RPMI8226 (cell line): ENCODE data around the gene BRME1.
A peak's percentile ranks its signal among the peaks of the same experiment; 100 is the strongest.

Experiments used
- DNase-seq: peaks from one replicate; pipeline ENCODE4 v3.0.0-alpha.2; 2015

The BRME1 gene

DNA sequence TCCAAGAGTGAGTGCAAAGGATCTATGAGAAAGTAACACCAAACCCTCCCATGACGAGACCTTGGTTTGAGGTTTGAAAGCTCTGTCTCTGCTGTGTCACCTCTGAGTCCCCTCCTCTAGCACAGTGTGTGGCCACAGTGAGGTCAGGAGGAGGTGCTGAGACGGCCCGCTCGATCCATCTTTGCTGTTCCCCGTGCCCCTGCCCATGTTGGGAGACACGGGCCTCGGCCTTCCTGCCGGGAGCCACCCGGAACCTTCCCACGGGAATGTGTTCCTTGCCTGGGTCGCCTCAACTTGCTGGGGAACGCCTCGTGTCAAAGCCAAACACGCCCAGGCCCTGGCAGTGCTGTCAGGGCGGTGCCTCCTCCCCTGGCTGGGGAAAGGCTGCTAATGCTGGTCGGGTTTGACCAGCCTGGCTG lies 18.9 kb downstream of the BRME1 start:
- no peak for DNase-seq

- DNase-seq, result no peak
These were observed 20.0 kb downstream of the BRME1 start for GRCh38 chr19:13885826-13886365.

DNA sequence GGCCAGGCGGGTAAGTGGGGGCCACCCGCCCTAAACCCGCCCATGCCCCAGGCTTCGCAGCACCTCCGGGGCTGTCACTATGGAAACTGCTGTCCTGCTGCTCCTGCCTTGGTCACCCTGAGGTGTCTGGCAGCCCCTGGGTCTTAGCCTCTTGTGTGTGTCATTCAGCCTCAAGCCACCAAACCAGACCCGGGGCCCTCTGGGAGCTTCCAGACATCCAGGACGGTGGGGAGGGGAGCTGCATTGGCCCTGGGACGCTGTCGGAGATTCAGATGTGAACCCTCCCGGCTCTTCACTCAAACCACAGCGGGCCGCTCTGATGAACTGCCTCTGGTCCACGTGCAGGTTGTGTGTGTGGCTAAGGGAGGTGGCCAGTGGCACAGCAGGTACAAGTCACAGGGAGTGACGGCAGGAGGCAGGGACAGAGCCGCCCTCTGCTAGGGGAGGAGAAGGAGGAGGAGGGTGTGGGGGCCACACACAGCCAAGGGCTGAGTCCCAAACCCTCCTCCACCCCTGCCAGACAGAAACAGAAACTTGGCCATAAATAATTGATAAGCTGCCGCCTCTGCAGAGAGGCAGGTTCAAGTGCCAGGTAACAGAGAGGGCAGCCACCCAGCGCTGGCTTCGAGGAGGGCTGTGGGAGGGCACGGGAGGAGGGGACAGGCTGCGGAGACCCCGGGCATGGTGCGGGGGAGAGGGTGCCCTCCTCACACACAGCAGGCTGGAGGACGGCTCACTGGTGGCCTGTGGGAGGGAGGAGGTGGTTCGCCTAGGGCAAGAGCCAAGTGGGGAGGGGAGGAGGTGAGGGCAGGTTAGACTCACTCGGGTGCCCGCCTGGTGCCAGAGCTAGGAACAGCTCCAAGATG lies 21.0 kb downstream of the BRME1 start:
- DNase-seq, result peak; percentile 71

DNA sequence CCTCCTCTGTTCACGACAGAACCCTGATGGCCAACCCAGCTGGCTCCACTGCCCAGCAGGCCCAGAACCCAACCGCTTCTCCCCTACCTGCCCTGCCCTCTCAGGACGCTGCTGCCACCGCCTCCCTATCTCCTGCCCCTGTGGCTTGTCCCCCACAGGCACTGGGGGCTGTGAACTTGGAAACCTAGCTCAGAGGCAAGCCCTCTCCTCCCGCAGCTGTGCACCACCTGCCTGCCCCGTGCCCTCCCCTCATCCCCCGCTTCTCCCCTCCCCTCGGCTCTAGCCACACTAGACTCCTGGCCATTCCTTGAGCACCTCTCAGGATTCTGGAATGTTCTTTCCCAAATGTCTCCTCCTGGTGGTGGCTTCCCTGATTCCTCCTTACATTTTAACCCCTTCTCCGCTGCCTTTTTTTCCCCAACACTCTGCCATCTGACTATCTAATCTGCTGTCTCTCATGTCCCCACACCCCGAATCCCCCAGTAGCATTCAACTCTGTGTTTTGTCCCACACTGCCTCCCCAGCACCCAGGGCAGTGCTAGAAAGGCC lies 22.3 kb downstream of the BRME1 start:
- no peak for DNase-seq

DNA sequence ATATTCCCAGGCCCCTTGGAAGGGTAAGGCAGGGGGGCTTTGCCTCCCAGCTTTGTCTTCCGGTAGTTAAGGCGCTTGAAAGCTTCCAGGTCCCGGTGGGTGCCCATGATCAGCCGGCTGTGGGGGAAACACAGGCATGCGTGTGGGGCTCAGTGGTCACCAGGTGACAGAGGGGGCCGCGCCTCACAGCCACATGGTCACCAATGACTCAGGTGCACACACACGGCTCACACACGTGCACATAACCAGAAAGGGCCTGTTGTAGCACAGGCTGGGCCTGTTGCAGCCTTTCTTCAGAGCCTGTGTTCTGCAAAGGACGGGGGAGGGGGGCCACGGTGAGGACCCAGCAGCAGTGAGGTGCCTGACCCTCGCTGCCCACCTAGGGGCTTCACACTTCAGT lies 23.1 kb downstream of the BRME1 start:
- no peak for DNase-seq

GRCh38 chr19:13882419-13882795 lies 23.5 kb downstream of the BRME1 start:
- DNase-seq, result no peak

- no peak for DNase-seq
These were observed 24.1 kb downstream of the BRME1 start for GRCh38 chr19:13881692-13882418.

DNA sequence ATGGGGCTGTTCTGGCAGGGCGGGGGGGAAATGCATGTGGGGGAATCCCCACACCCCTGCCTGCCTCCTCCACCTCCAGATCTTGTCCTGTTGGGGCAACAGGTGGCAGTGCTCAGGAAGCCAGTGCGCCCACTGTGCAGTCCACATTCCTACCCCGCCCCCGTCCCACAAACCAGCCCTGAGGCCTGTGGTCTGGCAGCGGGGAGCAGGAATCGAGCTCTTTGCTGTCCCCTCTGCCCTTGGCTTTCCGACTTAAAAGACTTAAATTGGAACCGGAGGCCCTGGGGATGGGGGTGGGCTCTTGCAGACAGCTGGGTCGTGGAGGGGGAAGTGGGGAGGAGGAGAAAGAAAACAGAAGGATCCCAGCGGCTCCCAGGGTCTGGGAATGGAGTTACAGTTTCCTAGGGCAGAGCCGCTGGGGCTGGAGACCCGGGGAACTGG lies 24.6 kb downstream of the BRME1 start:
- DNase-seq, result peak; percentile 53

DNA sequence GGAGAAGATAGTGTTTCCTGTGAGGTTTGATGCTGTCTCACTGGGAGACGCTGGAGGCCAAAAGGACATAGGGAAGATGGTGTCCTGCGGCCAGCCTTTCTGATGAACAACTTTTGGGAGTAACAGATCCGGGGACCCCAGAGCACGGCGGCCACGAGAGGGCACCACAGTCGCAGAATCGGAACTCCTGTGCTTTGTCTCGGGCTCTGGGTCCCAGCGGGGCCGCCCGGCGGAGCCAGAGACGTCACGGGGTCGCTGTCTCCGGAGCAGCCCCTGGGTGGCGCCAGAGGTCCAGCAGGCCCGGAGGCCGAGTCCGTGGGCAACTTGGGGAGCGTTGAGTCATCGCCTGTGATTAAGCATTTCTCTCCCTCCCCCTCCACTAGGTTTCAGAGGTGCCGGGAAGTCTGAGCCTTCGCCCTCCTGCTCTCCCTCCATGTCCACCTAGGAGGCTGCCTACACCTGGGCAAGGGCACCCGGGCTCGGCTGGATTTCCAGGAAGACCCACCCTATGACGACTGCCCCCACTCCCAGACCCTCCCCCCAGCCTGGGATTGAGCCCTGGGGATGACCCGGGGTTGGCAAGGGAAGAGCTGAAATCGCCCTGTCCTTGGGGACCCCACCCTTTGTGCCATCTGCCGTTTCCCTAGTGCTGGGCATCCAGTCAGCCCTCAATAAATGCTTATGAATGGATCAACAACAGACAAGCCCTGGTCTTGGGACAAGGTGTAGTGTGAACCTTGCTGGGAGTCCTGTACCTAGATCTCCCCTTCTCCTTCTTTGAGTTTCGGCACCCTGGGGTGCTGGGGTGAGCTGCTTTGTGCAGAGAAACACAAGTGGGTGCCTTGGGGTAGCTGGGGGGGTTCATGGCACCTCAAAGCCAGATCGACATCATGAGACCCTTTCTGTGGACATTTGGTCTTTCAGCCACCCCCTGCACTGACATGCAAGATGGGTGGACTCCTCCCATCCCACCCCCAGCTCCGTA lies 25.6 kb downstream of the BRME1 start:
- peak; percentile 96 for DNase-seq

DNA sequence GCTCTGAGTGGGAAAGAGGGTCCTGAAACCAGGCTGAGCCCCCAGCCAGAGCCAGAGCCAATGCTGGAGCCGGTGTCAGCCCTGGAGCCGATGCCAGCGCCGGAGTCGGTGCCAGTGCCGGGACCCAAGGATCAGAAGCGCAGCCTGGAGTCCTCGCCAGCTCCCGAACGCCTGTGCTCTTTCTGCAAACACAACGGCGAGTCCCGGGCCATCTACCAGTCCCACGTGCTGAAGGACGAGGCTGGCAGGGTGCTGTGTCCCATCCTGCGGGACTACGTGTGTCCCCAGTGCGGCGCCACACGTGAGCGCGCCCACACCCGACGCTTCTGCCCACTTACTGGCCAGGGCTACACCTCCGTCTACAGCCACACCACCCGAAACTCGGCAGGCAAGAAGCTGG lies 28.6 kb downstream of the BRME1 start:
- DNase-seq, result no peak

- DNase-seq, result no peak
These were observed 29.1 kb downstream of the BRME1 start, which contains the start of gene NANOS3 for GRCh38 chr19:13876834-13877233. TSS of gene NANOS3 (plus strand) at chr19:13877134. CDS start at chr19:13877249, 115 bp downstream.

GRCh38 chr19:13875824-13876223 lies 30.1 kb downstream of the BRME1 start:
- no peak for DNase-seq

DNA sequence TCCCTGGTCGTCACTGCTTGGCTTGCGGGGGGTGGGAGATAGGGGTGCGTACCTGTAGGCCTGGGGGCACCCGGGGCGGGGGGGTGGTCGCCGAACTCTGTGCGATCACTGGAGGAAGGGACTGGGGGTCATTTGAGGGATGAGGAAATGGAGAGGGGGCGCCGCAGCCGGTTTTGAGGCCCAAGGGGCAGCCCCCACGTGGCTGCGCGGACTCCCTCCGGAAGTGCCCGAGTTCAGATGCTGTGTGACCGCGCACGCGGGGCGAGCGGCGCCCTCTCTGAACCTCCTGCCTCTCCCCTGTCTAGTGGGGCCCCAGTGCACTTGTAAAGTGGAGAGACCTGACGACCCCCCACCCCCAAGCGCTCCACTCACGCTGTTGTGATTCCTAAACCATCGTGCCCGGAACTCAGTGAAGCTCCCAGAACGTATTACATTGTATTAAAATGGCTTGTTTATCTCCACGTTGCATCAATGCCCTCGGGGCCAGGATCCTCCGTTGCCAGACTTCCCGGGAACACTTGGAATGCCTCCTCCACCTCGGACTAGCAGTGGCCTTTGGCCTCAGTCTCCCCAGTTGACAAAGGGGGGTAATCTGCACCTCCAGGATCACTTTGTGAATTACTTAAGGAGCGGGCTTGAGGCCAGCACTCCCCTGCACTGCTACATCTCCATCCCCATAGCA lies 31.9 kb downstream of the BRME1 start:
- no peak for DNase-seq

DNA sequence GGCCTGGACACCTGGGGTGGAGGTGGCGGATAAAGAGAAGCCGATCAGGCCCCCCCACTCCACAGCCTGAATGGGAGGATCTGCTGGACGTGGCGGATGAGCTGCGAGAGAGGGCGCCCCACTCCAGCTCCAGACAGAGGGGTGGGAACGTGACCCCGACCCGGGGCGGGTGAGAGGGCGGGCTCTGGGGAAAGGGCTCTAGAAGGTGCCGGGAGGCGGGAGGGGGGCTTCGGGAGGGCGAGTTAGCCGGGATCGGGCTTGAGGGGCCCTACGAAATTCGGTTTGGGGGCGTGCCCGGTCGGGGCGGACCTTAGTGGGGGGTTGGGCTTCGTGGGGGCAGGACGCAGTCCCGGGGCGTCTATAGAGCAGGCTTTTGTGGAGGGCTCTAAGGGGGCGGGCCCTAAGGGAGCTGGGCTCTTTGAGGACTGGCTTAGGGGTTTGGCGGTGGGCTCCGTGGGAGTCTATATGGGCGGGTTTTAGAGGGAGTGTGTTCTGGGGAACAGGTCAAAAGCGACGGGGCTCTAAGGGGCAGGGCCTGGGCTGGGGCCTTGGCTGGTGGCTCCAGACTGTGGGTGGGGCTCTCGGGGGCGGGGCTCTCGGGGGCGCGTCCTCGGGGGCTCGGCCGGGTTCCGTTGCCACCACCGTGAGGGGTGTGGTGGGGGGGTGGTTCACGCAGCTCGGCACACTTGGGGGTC lies 33.1 kb downstream of the BRME1 start:
- no peak for DNase-seq

DNA sequence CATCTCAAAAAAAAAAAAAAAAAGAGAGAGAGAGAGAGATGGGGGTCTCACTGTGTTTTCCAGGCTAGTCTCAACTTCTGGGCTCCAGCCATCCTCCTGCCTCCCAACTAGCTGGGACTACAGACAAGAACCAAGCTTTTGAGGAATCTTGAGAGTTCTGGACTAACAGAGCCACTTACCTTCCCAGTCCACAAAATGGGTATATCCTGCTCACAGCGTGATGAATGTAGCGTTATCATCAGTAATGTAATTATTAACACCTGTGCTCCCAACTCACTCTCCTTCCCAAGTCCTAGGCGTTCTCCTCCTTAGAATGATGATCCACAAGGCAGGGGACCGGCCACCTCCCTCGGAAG lies 33.6 kb downstream of the BRME1 start:
- DNase-seq, result no peak

GRCh38 chr19:13870873-13871272 lies 35.0 kb downstream of the BRME1 start:
- no peak for DNase-seq

GRCh38 chr19:13869281-13869680 lies 36.6 kb downstream of the BRME1 start:
- no peak for DNase-seq

GRCh38 chr19:13868663-13869062 lies 37.3 kb downstream of the BRME1 start:
- no peak for DNase-seq

GRCh38 chr19:13866463-13867046 lies 39.4 kb downstream of the BRME1 start:
- DNase-seq, result no peak

DNA sequence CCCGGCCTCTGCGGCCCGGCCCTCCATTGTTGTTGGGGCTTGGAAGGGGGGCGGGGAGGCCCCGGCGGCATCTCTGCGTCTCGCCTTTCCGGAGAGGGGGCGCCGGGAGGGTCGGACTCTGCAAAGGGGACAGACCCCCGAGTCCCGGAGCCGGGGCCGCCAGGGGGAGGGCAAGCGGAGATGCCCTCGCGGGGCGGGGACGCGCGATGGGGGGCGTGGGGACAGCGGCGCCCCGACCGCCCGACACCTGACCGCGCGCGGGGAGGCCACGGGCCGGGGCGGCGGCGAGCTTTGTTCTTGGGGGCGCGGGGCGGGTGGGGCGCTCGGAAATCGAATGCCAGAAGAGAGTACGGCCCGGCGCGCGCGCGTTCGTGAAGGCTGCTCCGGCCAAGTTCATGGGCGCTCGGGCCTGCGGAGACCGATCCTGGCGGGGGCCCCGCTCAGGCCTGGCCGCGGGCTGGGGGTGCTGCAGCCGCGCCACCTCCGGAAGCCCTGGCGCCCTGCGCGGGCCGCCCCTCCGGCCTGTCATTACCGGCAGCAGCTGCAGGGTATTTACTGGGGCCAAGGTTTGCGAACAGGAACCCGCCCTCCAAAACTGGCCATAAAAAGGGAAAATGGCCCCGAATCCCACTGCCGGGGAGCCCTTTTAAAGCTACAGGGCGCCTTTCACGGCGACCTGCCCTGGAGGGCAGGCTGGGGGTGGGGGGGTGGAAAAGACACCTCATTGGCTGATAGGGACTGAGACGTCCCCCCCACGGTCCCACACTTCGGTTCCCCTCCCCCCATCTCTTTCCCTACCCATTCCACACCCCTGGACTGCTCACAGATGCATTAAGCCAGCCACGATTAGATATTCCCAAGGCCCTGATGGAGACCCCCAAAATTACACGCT lies 40.1 kb downstream of the BRME1 start:
- DNase-seq, result peak; percentile 55
